Activated CD8-positive, alpha-beta T cell treated with anti-CD3 and anti-CD28 coated beads, Interleukin-2, amount 10 ng/mL, durations not matched to agents 7 days and 5 days (primary cell): ENCODE data around the gene FANCD2OS. TPM values are rescaled to one million over a fixed set of nuclear protein-coding genes. Genes with fewer than 3 reads are reported as not detected.
A peak's percentile ranks its signal among the peaks of the same experiment; 100 is the strongest.
"Not testable (repeated sequence)": the region's sequence is repeated elsewhere in the genome, so short reads cannot be mapped to it uniquely, and the experiment has no call there.

Experiments used
- ATAC-seq: fragments of 150-1000 bp; cut with Tn5 transposase; one replicate; pipeline ENCODE4 v1.10.0; 2021; ENCODE audit warnings: moderate library complexity
- CTCF ChIA-PET: fragments of 350-600 bp; sonication (Branson Sonifier 250); formaldehyde crosslinking; loops from one replicate; lab custom pipeline; 2021; ENCODE audit warnings: antibody characterized with exemption; lab: Charles Lee
- POLR2A ChIA-PET: fragments of 350-600 bp; sonication (Branson Sonifier 250); formaldehyde crosslinking; loops from one replicate; lab custom pipeline; 2021; ENCODE audit warnings: antibody characterized with exemption; lab: Charles Lee
- DNase-seq: peaks from one replicate; pipeline ENCODE4 v3.0.0-alpha.2; 2020
- H3K27ac Mint-ChIP-seq: one replicate; pipeline ENCODE4 v1.8.0; 2021; ENCODE audit warnings: mild to moderate bottlenecking, mixed read lengths
- H3K27me3 Mint-ChIP-seq: one replicate; pipeline ENCODE4 v1.8.0; 2021; ENCODE audit warnings: low read depth, mixed read lengths
- H3K36me3 Mint-ChIP-seq: one replicate; pipeline ENCODE4 v1.8.0; 2021; ENCODE audit warnings: low read depth, mixed read lengths
- H3K4me1 Mint-ChIP-seq: one replicate; pipeline ENCODE4 v1.8.0; 2021; ENCODE audit warnings: low read depth, mixed read lengths
- H3K4me3 Mint-ChIP-seq: one replicate; pipeline ENCODE4 v1.8.0; 2021; ENCODE audit warnings: mild to moderate bottlenecking, mixed read lengths
- H3K9me3 Mint-ChIP-seq: one replicate; pipeline ENCODE4 v1.8.0; 2022; ENCODE audit warnings: mixed read lengths; ENCODE audit not compliant: insufficient read depth
- total RNA-seq, 2 experiments: library from RNA; stranded (reverse); gene quantifications; one replicate each; pipeline ENCODE4 v1.2.3, GENCODE V29; 2021

FANCD2OS gene
- total RNA-seq, 2 experiments from 2014 or later: not detected

DNA sequence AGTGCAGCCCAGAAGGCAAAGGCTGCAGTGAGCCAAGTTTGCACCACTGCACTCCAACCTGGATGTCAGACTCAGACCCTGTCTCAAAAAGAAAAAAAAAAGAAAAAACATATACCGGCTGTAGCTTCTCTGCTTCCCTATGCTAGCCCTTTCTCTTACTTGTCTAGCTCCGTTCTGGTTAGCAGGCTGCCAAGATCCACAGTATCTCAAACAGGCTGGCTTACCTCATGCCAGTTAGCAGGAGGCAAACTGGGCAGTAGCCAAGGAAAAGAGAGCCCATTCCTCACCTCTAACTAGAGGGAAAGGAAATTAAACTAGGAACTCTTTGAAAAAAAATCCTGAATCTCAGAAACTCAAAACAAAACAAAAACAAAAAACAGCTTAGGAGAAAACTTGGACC is 16.7 kb downstream of the FANCD2OS start:
- H3K27me3 Mint-ChIP-seq, H3K4me3 Mint-ChIP-seq, H3K9me3 Mint-ChIP-seq, POLR2A ChIA-PET, CTCF ChIA-PET, ATAC-seq, DNase-seq, H3K4me1 Mint-ChIP-seq, H3K27ac Mint-ChIP-seq: not testable (repeated sequence)
- peaks cover 55% of the 10 kb centered on the region for H3K36me3 Mint-ChIP-seq

DNA sequence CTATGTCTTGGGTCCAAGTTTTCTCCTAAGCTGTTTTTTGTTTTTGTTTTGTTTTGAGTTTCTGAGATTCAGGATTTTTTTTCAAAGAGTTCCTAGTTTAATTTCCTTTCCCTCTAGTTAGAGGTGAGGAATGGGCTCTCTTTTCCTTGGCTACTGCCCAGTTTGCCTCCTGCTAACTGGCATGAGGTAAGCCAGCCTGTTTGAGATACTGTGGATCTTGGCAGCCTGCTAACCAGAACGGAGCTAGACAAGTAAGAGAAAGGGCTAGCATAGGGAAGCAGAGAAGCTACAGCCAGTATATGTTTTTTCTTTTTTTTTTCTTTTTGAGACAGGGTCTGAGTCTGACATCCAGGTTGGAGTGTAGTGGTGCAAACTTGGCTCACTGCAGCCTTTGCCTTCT is 17.3 kb downstream of the FANCD2OS start:
- H3K36me3 Mint-ChIP-seq: peaks cover 55% of the 10 kb centered on the region
- ATAC-seq, CTCF ChIA-PET, POLR2A ChIA-PET, H3K9me3 Mint-ChIP-seq, H3K27me3 Mint-ChIP-seq, H3K27ac Mint-ChIP-seq, DNase-seq, H3K4me1 Mint-ChIP-seq, H3K4me3 Mint-ChIP-seq: not testable (repeated sequence)

DNA sequence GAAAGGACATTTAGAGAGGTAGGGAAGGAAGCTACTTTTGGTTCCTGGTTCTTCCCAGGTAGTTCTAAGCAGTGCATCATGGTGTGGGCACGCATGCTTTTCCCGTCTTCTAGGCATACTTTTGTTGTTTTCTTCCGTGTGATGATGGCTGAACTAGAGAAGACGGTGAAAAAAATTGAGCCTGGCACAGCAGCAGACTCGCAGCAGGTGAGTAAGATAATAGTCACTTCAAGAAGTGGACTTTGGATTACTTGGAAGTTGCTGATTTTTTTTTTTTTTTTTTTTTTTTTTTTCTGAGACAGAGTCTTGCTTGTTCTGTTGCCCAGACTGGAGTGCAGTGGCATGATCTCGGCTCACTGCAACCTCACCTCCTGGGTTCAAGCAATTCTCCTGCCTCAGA is 17.9 kb downstream of the FANCD2OS start:
- ChIA-PET POLR2A (no interaction called here), CTCF (no interaction called here)
- Mint-ChIP-seq H3K4me1 (no peaks in the 10 kb centered on the region), H3K36me3 (peaks cover 51% of the 10 kb centered on the region), H3K27ac (no peak overlapping the region), H3K4me3 (no peak overlapping the region), H3K9me3 (no peaks in the 10 kb centered on the region), H3K27me3 (no peaks in the 10 kb centered on the region)
- DNase-seq (no peak), ATAC-seq (no peak)

DNA sequence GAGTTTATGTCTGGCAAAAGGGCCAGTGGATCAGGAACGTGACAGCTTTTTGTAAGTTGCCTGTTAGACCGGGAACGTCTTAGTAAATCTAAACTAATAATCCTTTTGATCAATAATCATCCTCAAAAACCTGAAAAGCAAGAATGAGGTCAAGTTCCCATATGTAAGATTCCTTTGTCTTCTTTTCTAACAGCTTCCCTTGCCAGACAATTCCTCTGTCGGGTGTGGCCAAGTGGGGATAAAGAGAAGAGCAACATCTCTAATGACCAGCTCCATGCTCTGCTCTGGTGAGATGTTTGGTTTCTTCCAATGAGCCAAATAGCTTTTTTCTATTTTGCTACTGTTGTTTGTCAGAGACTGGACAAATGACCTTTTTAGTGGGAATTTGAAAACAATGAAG is 19.8 kb downstream of the FANCD2OS start:
- DNase-seq (no peak), ATAC-seq (no peak)
- Mint-ChIP-seq H3K36me3 (peaks cover 49% of the 10 kb centered on the region), H3K27me3 (no peaks in the 10 kb centered on the region), H3K9me3 (no peaks in the 10 kb centered on the region), H3K4me1 (no peaks in the 10 kb centered on the region), H3K4me3 (no peak overlapping the region), H3K27ac (no peak overlapping the region)
- ChIA-PET POLR2A (interaction anchor here (0.5 kb wide), 1 partner anchor 385 kb away, joined by 3 read pairs; no protein-coding TSS in a partner anchor), CTCF (interaction anchor here (1.3 kb wide), 1 partner anchor 176 kb away, joined by 4 read pairs; no protein-coding TSS in a partner anchor)

DNA sequence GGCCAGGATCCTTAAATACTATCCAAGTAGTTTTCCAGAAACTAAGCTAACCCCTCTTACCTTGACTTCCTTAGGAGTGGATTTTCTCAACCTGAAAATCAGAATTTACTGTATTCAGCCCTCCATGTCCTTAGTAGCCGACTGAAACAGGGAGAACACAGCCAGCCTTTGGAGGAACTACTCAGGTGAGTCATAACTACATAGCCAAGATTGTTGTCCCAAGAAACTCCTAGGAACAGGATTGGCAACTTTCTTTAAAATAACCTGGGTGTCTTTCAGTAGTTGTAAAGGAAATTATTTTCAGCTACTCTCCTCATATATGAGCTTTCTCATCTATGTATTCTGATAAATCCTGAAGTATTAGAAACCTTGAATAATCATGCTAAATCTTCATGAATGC is 22.3 kb downstream of the FANCD2OS start:
- DNase-seq (no peak), ATAC-seq (no peak)
- Mint-ChIP-seq H3K4me1 (no peaks in the 10 kb centered on the region), H3K4me3 (no peak overlapping the region), H3K27me3 (no peaks in the 10 kb centered on the region), H3K9me3 (no peaks in the 10 kb centered on the region), H3K27ac (no peak overlapping the region), H3K36me3 (peaks cover 55% of the 10 kb centered on the region)
- ChIA-PET CTCF (interaction anchor here (1.2 to 1.4 kb wide), 2 partner anchors 178 to 200 kb away, joined by 3 to 4 read pairs; no protein-coding TSS in a partner anchor), POLR2A (interaction anchor here (0.6 kb wide), 1 partner anchor 197 kb away, joined by 3 read pairs; no protein-coding TSS in a partner anchor)

DNA sequence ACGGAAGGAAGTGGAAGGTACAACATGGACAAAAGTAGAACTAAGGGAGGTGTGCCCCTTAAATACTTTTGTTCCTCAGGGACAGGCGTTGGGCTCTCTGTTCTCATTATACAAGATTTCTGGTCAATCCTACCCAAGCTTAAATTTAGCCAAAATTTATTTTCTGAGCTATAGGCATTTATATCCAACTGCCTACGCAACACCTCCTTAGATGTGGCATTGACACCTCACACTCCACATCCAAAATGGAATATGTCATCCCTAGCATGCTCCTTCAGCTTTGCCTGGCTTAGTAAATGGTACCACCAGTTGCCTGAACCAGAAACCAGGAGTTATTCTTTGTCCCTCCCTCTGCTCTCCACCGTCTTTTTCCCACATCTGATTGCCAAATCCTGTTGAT is 26.2 kb downstream of the FANCD2OS start:
- H3K4me1 Mint-ChIP-seq: no peaks in the 10 kb centered on the region
- CTCF ChIA-PET: interaction anchor here (1.2 kb wide), 1 partner anchor 13 kb away, joined by 3 read pairs; no protein-coding TSS in a partner anchor
- H3K27ac Mint-ChIP-seq: peak overlapping the region; percentile 3

DNA sequence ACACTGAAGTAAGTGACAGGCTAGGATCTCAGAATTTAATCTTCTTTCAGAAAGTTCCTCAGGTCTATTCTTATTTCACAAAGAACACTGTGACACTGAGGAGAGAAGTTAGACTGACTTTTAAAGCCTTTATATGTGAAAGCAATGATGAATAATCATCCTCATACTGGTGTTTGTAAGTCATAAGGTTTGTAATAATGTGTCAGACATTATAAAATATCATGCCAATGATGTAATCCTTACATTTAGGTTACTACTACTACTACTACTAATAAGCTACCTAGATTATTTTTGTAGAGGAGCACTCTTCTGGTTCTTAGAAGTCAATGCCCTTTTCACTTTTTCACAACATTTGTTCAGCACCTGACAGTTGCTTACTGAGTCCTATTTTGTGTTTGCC is 33.4 kb downstream of the FANCD2OS start:
- no peak for DNase-seq
- Mint-ChIP-seq H3K4me1 (no peaks in the 10 kb centered on the region), H3K4me3 (no peak overlapping the region), H3K27ac (no peak overlapping the region), H3K36me3 (peaks cover 37% of the 10 kb centered on the region), H3K27me3 (no peaks in the 10 kb centered on the region), H3K9me3 (no peaks in the 10 kb centered on the region)
- no peak for ATAC-seq
- ChIA-PET CTCF (no interaction called here), POLR2A (no interaction called here)

More for the DNA sequence above, 26.2 kb downstream of the FANCD2OS start:
- ATAC-seq (no peak), DNase-seq (no peak)
- H3K36me3 Mint-ChIP-seq: peaks cover 52% of the 10 kb centered on the region
- H3K27me3 Mint-ChIP-seq: no peaks in the 10 kb centered on the region
- H3K4me3 Mint-ChIP-seq: no peak overlapping the region
- POLR2A ChIA-PET: no interaction called here
- H3K9me3 Mint-ChIP-seq: no peaks in the 10 kb centered on the region

DNA sequence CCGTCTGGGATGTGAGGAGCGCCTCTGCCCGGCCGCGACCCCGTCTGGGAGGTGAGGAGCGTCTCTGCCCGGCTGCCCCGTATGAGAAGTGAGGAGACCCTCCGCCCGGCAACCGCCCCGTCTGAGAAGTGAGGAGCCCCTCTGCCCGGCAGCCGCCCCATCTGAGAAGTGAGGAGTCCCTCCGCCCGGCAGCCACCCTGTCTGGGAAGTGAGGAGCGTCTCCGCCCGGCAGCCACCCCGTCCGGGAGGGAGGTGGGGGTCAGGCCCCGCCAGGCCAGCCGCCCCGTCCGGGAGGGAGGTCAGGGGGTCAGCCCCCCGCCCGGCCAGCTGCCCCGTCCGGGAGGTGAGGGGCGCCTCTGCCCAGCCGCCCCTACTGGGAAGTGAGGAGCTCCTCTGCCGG is 38.0 kb downstream of the FANCD2OS start:
- peaks cover 54% of the 10 kb centered on the region for H3K36me3 Mint-ChIP-seq
- H3K27ac Mint-ChIP-seq, POLR2A ChIA-PET, H3K27me3 Mint-ChIP-seq, DNase-seq, CTCF ChIA-PET, ATAC-seq, H3K9me3 Mint-ChIP-seq, H3K4me3 Mint-ChIP-seq, H3K4me1 Mint-ChIP-seq: not testable (repeated sequence)

DNA sequence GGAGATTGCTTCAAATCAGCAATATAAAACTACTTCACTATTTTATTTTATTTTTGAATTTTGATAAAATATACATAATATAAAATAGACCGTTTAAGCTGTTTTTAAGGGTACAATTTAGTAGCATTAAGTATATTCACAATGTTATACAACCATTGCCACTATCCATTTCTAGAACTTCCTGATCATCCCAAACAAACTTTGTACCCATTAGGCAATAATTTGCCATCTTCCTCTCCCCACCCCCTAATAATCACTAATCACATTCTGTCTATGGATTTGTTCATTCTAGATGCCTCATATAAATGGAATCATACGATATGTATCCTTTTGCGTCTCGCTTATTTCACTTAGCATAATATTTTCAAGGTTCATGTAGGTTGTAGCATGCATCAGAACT is 53.0 kb downstream of the FANCD2OS start:
- Mint-ChIP-seq H3K4me3 (no peak overlapping the region), H3K27me3 (no peaks in the 10 kb centered on the region), H3K4me1 (no peaks in the 10 kb centered on the region), H3K27ac (no peak overlapping the region), H3K36me3 (peaks cover 46% of the 10 kb centered on the region), H3K9me3 (no peaks in the 10 kb centered on the region)
- CTCF ChIA-PET: interaction anchor here (1.5 kb wide), 1 partner anchor 209 kb away, joined by 4 read pairs; no protein-coding TSS in a partner anchor
- ATAC-seq: no peak
- DNase-seq: no peak
- POLR2A ChIA-PET: no interaction called here

Other genes starting within 250 kb of the FANCD2OS start
- gene CIDEC, start 228.0 kb downstream of the FANCD2OS start, total RNA-seq: not detected
- 10 to 100 TPM; 30.2 to 31.0 TPM for gene JAGN1, start 217.6 kb downstream of the FANCD2OS start, total RNA-seq
- 1 to 10 TPM; 1.3 to 1.8 TPM for gene IL17RE, start 205.4 kb downstream of the FANCD2OS start, total RNA-seq
- gene IL17RC, start 191.2 kb downstream of the FANCD2OS start, total RNA-seq: under 1 TPM; 0.42 to 0.55 TPM
- gene CRELD1, start 174.4 kb downstream of the FANCD2OS start, total RNA-seq: 10 to 100 TPM; 10.1 to 10.9 TPM
- 1 to 10 TPM; 5.5 to 6.9 TPM for gene PRRT3, start 155.8 kb downstream of the FANCD2OS start, total RNA-seq
- gene EMC3, start 121.4 kb downstream of the FANCD2OS start, total RNA-seq: 10 to 100 TPM; 49.0 to 53.4 TPM
- gene FANCD2, start 81.8 kb downstream of the FANCD2OS start, total RNA-seq: 10 to 100 TPM; 66.9 to 71.5 TPM
- 100 to 1,000 TPM; 113 to 120 TPM for gene BRK1, start 7.4 kb upstream of the FANCD2OS start, total RNA-seq
- 10 to 100 TPM; 57.0 to 59.1 TPM for gene VHL, start 33.5 kb upstream of the FANCD2OS start, total RNA-seq
- 1 to 10 TPM; 1.3 to 1.4 TPM for gene IRAK2, start 56.7 kb upstream of the FANCD2OS start, total RNA-seq
- gene TATDN2, start 140.2 kb upstream of the FANCD2OS start, total RNA-seq: 10 to 100 TPM; 57.0 to 61.6 TPM
- under 1 TPM; 0.21 to 0.63 TPM for gene GHRL, start 184.7 kb upstream of the FANCD2OS start, total RNA-seq
- gene SEC13, start 212.9 kb upstream of the FANCD2OS start, total RNA-seq: 10 to 100 TPM; 93.2 to 95.0 TPM